DMS114 treated with DMSO at 0.1 percent for 48 hours (cell line): ENCODE data around the gene DYRK1A.
"Not testable (repeated sequence)": the region's sequence is repeated elsewhere in the genome, so short reads cannot be mapped to it uniquely, and the experiment has no call there.

Source experiments
- DNase-seq: peaks from one replicate; lab custom pipeline; 2025; ENCODE audit not compliant: unreplicated experiment; lab: John Stamatoyannopoulos, UW

Gene DYRK1A

DNA sequence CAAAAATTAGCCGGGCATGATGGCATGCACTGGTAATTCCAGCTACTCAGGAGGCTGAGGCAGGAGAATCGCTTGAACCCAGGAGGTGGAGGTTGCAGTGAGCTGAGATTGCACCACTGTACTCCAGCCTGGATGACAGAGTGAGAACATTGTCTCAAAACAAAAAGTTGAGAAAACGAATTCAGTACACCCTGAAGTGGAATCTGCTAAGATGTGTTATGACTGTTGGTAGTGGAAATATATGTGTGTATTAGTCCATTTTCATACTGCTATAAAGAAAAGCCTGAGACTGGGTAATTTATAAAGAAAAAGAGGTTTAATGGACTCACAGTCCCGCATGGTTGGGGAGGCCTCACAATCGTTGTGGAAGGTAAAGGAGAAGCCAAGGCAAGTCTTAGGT is 158.4 kb downstream of the DYRK1A start:
- not testable (repeated sequence) for DNase-seq

- no peak for DNase-seq
Observed at GRCh38 chr21:37525810-37526209, 159.2 kb downstream of the DYRK1A start.

DNA sequence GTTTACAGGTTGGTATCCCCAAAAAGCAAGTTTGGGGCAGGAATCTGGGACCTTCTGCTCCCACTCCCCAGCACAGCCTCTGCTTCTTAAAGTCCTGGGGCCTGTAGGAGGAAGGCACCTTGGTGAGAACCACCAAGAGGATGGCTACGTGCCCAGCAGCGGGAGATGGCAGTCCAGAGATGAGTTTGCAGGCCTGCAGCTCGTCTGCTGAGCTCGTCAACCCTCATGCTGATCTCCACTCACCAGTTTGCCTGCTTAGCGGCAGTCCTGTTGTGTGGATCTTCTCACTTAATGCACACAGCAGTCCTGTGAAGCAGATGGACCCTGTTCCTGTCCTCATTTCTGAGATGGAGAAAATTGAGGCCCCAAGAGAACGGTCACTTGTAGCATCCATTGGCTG is 160.5 kb downstream of the DYRK1A start:
- no peak for DNase-seq

DNA sequence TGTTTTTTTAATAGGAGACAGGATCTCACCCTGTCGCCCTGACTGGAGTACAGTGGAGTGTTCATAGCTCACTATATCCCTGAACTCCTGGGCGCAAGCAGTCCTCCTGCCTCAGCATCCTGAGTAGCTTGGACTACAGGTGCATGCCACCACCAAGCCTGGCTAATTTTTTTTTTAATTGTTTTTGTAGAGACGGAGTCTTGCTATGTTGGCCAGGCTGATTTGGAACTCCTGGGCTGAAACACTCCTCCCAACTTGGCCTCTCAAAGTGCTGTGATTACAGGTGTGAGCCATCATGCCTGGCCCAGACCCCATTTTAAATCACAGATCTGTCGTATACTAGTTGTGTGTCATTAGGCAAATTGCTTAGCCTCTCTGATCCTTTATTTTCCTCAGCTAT is 161.1 kb downstream of the DYRK1A start:
- no peak for DNase-seq

GRCh38 chr21:37528150-37528937 is 161.8 kb downstream of the DYRK1A start:
- DNase-seq, result no peak

- no peak for DNase-seq
Observed at GRCh38 chr21:37529649-37530048, 163.1 kb downstream of the DYRK1A start.

GRCh38 chr21:37530901-37531351 is 164.4 kb downstream of the DYRK1A start:
- DNase-seq, result no peak

DNA sequence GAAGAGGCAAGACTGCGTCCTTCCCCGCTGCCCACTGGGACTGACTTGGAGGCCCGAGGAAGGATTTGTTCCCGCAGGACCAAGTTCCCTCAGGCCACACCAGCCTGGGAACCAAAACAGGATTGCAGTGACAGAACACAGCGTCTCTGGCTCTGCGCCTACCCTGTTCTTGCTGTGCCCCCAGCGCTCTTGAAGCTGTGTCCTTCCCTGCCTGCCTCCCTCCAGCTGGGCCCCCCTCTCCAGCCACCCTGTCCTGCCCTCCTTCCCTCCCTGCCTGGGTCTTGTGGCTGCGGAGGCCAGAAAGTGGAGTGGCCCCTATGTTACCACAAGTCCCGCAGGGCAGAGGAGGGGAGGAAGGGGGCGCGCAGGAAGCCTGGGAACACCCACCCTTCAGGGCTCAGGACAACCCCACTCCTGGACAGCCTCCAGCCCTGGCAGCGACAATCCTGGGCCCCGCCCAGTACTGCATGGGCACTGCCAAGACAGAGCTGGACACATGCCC is 164.9 kb downstream of the DYRK1A start:
- DNase-seq, result no peak

DNA sequence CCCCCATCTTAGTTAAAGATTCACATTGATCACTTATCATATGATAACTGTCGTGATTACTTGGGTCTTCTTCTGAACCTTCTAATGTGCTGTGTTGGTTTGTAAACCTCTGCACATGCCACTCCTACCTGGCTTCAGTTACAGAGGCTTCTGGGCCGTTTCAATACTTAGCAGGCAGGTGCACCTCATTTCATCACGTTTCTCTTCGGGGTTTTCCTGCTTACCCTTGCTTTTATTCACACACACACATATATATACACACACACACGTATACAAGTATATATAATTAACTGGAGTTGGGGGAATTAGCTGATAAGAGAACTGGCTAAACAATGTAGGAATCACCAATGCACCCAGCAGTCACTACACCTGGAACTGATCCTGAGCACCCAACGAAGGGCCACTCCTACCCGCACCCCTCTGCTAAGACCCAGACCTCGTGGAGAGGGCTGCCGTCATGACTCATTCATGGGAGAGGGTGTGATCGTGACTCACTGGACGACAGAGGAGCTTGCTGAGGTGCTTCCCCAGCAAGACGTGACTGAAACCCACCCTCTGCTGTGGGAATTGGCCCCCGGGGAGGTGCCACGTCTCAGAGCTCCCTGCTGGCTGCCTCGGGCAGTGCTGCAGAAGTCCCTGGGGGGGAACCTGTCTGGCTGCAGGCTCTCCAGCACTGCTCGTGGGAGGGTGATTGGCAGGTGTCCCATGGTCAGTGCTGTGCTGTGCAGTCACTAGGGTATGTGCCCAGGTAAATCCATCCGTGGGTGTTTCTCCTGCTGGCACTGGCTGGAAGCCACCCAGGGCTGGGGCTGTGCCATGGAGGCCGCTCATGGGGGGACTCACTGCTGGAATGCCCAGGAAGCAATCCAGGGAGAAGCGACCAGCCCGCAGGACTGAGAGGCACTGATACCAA is 166.6 kb downstream of the DYRK1A start:
- no peak for DNase-seq

DNA sequence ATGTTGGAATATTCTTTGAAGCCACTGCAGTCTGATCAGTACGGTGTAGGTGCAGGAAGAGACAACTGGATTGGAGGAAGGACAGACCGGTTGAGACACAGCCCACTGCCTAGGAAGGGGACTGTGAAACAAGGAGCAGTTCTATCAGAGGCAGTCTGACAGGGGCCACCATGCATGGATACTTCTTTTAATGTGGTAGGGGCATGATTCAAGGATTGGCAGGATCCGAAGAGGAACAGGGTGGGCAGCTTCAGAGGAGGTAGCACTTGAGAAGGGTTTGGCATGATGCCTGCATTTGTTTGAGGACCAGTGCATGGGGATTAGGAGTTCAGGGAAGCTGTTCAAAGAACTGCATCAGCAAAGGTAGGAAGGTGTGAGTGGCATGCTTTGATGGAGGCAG is 167.9 kb downstream of the DYRK1A start:
- no peak for DNase-seq

- no peak for DNase-seq
Observed at GRCh38 chr21:37535130-37535529, 168.6 kb downstream of the DYRK1A start.

- DNase-seq, result no peak
Observed at GRCh38 chr21:37535672-37536071, 169.1 kb downstream of the DYRK1A start.

DNA sequence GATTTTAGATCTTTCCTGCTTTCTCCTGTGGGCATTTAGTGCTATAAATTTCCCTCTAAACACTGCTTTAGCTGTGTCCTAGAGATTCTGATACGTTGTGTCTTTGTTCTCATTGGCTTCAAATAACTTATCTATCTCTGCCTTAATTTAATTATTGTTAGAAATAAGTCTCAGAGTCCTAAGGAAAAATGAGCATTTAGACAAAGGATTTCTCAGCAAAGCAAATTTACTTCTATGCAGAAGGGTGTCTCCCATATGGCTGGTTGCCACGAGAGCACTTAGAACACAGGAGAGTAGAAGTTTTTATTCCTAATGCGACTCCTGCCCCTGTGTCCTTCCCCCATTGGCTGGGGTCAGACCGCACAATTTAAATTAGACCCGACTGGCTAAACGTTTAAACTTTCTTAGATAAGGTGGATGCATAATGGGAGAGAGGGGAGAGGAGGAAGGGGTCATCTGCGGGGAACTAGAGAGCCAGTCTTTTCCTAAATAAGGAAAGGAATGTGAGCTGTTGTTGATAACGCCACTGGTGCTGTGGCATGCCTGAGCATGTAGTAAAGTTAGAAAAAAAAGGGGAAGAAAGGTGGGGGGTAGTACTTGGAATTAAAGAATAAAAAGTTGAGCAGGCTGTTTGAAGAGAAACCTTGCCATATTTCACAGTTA is 170.2 kb downstream of the DYRK1A start:
- no peak for DNase-seq

DNA sequence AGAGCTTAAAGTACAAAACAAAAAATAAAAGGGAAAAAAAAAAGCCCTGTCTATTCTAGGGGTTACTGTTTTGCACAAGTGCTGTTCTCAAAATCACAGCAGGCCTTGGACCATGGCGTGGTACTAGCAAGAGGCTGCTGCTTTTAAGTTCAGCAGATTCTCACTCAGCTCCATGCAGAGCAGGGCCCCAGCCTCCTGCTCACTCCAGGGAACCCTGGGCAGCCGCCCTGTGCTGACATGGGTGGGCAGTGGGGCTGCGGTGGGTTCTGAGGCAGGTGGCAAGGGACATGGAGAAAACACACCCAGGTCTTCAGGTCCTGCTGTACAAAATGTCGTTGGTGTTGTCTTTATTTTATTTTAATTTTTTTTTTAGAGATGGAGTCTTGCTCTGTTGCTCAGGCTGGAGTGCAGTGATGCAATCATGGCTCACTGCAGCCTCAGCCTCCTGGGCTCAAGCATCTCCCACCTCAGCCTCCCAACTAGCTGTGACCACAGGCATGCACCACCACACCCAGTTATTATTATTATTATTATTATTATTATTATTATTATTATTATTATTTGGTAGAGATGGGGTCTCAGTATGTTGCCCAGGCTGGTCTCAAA is 170.9 kb downstream of the DYRK1A start:
- no peak for DNase-seq

DNA sequence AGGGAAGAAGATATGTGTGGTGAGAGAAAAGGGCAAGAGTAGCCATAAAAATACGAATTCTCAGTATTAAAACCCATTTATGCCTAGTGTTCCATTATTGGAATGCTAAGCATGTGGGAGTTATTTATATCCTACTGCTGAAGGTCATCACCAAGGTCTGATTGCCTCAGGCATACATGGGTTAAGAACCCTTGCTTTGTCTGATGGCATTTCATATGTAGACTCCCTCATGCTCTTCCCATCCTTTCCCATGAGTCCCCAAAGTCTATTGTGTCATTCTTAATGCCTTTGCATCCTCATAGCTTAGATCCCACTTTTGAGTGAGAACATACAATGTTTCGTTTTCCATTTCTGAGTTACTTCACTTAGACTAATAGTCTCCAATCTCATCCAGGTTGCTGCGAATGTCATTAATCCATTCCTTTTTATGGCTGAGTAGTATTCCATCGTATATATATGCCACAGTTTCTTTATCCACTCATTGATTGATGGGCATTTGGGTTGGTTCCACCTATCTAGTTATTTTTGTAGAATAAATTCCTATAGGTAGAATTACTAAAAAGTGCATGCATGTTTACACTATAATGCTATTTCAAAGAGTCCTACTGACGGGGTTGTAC is 172.5 kb downstream of the DYRK1A start:
- no peak for DNase-seq

- not testable (repeated sequence) for DNase-seq
Observed at GRCh38 chr21:37541128-37541527, 174.6 kb downstream of the DYRK1A start.

DNA sequence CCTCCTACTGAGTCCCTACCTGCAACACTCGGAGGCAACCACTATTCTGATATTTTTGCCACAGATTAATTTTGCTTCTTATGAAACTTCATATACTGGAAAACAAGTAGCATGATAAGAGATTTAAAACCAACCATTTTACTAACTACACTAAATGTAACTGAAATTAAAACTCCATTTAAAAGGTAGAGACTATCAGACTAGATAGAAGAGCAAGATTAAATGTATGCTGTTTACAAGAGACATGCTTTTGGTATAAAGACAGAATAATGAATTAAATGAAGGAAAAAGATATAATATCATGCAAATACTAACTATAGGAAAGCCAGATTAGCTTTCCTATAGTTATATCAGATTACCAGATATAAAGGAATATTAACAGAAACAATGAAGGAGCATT is 175.9 kb downstream of the DYRK1A start:
- DNase-seq, result no peak

- no peak for DNase-seq
Observed at GRCh38 chr21:37546299-37546908, 179.8 kb downstream of the DYRK1A start.

- DNase-seq, result no peak
Observed at GRCh38 chr21:37546949-37547614, 180.5 kb downstream of the DYRK1A start.
